GM12878 (cell line): ENCODE measurements around the gene SLC35C1. TPM values are rescaled to one million over a fixed set of nuclear protein-coding genes. Genes with fewer than 3 reads are reported as not detected.

ENCODE experiments used
- ATAC-seq: fragments of 200-7000 bp; cut with Tn5 transposase; 3 replicates; pipeline ENCODE4 v1.9.1; 2020; ENCODE audit warnings: mild to moderate bottlenecking, moderate library complexity
- BruUV-seq: library from RNA; stranded (reverse); fragments of 400-500 nt; replicated peaks from 2 replicates; lab custom pipeline; 2021; lab: Mats Ljungman, UMichigan
- CTCF ChIA-PET: fragments of 300-600 bp; sonication (Branson Sonifier 250); formaldehyde crosslinking; extraction: SDS; loops from one replicate; lab custom pipeline; 2021; ENCODE audit warnings: inconsistent platforms; lab: Yijun Ruan, JAX
- POLR2A ChIA-PET: fragments of 350-600 bp; formaldehyde crosslinking; extraction: SDS; loops from one replicate; lab custom pipeline; 2021; ENCODE audit warnings: inconsistent platforms; lab: Charles Lee
- RAD21 ChIA-PET: fragments of 300-600 bp; sonication (Branson Sonifier 250); formaldehyde crosslinking; loops from one replicate; lab custom pipeline; 2023; ENCODE audit warnings: antibody characterized with exemption; ENCODE audit not compliant: unreplicated experiment; lab: Charles Lee
- SMC1A ChIA-PET: fragments of 300-600 bp; sonication (Branson Sonifier 250); formaldehyde crosslinking; loops from one replicate; lab custom pipeline; 2023; ENCODE audit not compliant: unreplicated experiment, uncharacterized antibody; lab: Charles Lee
- DNase-seq: peaks from one replicate; pipeline ENCODE4 v3.0.0-alpha.2; 2011; ENCODE audit warnings: low read depth, low spot score
- FAIRE-seq: peaks from 3 replicates; lab custom pipeline; 2011; peaks lifted over from hg19 to GRCh38; lab: Jason Lieb, UNC
- H2AFZ ChIP-seq: 2 replicates; pipeline ENCODE4 v1.6.0; 2011; ENCODE audit warnings: low read depth, low read length, control low read depth; ENCODE audit not compliant: control insufficient read depth
- H3K27ac ChIP-seq: 2 replicates; pipeline ENCODE4 v1.5.1; 2011; ENCODE audit warnings: control low read depth; ENCODE audit not compliant: control insufficient read depth, insufficient read depth
- H3K27me3 ChIP-seq, 2 experiments: replicated peaks in 1 of 2; 2 replicates each; pipeline versions ENCODE4 v1.6.0 to v1.6.1; 2011; ENCODE audit warnings: low read length in 1 of 2; ENCODE audit not compliant: control insufficient read depth in 2 of 2, insufficient read depth in 2 of 2
- H3K36me3 ChIP-seq, 2 experiments: 2 replicates each; pipeline ENCODE4 v1.5.1; 2011; ENCODE audit warnings: low read length in 1 of 2; ENCODE audit not compliant: control insufficient read depth in 2 of 2, insufficient read depth in 2 of 2
- H3K4me1 ChIP-seq: 2 replicates; pipeline ENCODE4 v1.6.1; 2011; ENCODE audit warnings: mild to moderate bottlenecking, low read length, moderate library complexity, mixed read lengths; ENCODE audit not compliant: control insufficient read depth, insufficient read depth
- H3K4me2 ChIP-seq: 2 replicates; pipeline ENCODE4 v1.6.0; 2011; ENCODE audit warnings: control low read depth; ENCODE audit not compliant: control insufficient read depth, insufficient read depth
- H3K4me3 ChIP-seq: fragments of 200-600 bp; sonication (generic); 2 replicates; pipeline ENCODE4 v1.5.1; 2016
- H3K79me2 ChIP-seq: 2 replicates; pipeline ENCODE4 v1.6.0; 2011; ENCODE audit warnings: low read length; ENCODE audit not compliant: control insufficient read depth, insufficient read depth
- H3K9ac ChIP-seq: 2 replicates; pipeline ENCODE4 v1.8.0; 2011; ENCODE audit warnings: low read length, control low read depth, mixed read lengths; ENCODE audit not compliant: control insufficient read depth, insufficient read depth
- H3K9me3 ChIP-seq: replicated peaks from 3 replicates; pipeline ENCODE4 v1.5.1; 2011; ENCODE audit warnings: mild to moderate bottlenecking, low read length; ENCODE audit not compliant: control insufficient read depth, insufficient read depth
- H4K20me1 ChIP-seq: 2 replicates; pipeline ENCODE4 v1.6.0; 2011; ENCODE audit not compliant: control insufficient read depth, insufficient read depth
- ATF3 ChIP-seq: IDR thresholded peaks from 2 replicates; pipeline ENCODE4 v1.6.1; 2011; ENCODE audit warnings: low read depth, mild to moderate bottlenecking, low read length, moderate library complexity, borderline replicate concordance; ENCODE audit errors: extremely low read depth
- BRCA1 ChIP-seq: IDR thresholded peaks from 2 replicates; pipeline ENCODE4 v1.6.1; 2011; ENCODE audit warnings: low read depth, low read length, improper control_type of control experiment
- CBFB ChIP-seq: IDR thresholded peaks from 2 replicates; pipeline ENCODE4 v1.6.1; 2016; ENCODE audit warnings: antibody characterized with exemption, low read depth
- CBX3 ChIP-seq: fragments of 200-600 bp; sonication (generic); IDR thresholded peaks from 2 replicates; pipeline ENCODE4 v1.6.1; 2016; ENCODE audit warnings: low read depth, borderline replicate concordance
- EZH2 ChIP-seq: IDR thresholded peaks from 2 replicates; pipeline ENCODE4 v1.6.1; 2012; ENCODE audit warnings: low read depth, mild to moderate bottlenecking, control low read depth, inconsistent platforms, low read length, borderline replicate concordance; ENCODE audit not compliant: control insufficient read depth
- GATAD2B ChIP-seq: fragments of 450-650 bp; conservative IDR thresholded peaks from 2 replicates; pipeline ENCODE4 v1.6.1; 2017; ENCODE audit warnings: low read depth, mild to moderate bottlenecking, moderate library complexity
- LARP7 ChIP-seq: fragments of 450-650 bp; IDR thresholded peaks from 2 replicates; pipeline ENCODE4 v1.6.1; 2017; ENCODE audit warnings: mild to moderate bottlenecking
- MTA2 ChIP-seq: fragments of 450-650 bp; IDR thresholded peaks from 2 replicates; pipeline ENCODE4 v1.6.1; 2016; ENCODE audit warnings: low read depth, mild to moderate bottlenecking, moderate library complexity
- NR2C2 ChIP-seq: IDR thresholded peaks from 2 replicates; pipeline ENCODE4 v1.6.1; 2011; ENCODE audit warnings: borderline replicate concordance, low read depth; ENCODE audit not compliant: control insufficient read depth, insufficient read length
- PKNOX1 ChIP-seq: fragments of 450-650 bp; IDR thresholded peaks from 2 replicates; pipeline ENCODE4 v1.6.1; 2016; ENCODE audit warnings: mild to moderate bottlenecking
- PRDM15 ChIP-seq: fragments of 450-650 bp; formaldehyde crosslinking; IDR thresholded peaks from 2 replicates; pipeline ENCODE4 v1.4.0; 2020; ENCODE audit warnings: mild to moderate bottlenecking, moderate library complexity
- RUNX3 ChIP-seq: IDR thresholded peaks from 2 replicates; pipeline ENCODE4 v1.6.1; 2012; ENCODE audit warnings: low read length, inconsistent platforms
- SMC3 ChIP-seq: IDR thresholded peaks from 2 replicates; pipeline ENCODE4 v1.6.1; 2011; ENCODE audit warnings: low read length, improper control_type of control experiment, borderline replicate concordance
- TAF1 ChIP-seq: IDR thresholded peaks from 2 replicates; pipeline ENCODE4 v1.6.1; 2011; ENCODE audit warnings: mild to moderate bottlenecking, low read depth, low read length, borderline replicate concordance
- TBL1XR1 ChIP-seq: IDR thresholded peaks from 2 replicates; pipeline ENCODE4 v1.6.1; 2012; ENCODE audit warnings: low read depth, low read length, improper control_type of control experiment
- TCF7 ChIP-seq: IDR thresholded peaks from 2 replicates; pipeline ENCODE4 v1.6.1; 2014; ENCODE audit warnings: antibody characterized with exemption, borderline replicate concordance
- WGBS: methylation state at CpG from one replicate; pipeline ENCODE4 v1.1.6; 2016; ENCODE audit warnings: low lambda C conversion rate; ENCODE audit not compliant: insufficient replicate concordance, insufficient coverage; ENCODE audit errors: missing lambda C conversion rate; 5-methylcytosine and 5-hydroxymethylcytosine counted together
- in situ Hi-C: fragments of 300-500 bp; cut with MboI; formaldehyde crosslinking; loops from 9 replicates; pipeline ENCODE4 v1.14.3; 2018; ENCODE audit warnings: mixed read lengths
- intact Hi-C: fragments of 100-400 bp; cut with micrococcal nuclease; formaldehyde crosslinking; loops from one replicate; pipeline ENCODE4 v1.14.2; 2022; ENCODE audit not compliant: unreplicated experiment
- polyA plus RNA-seq, 11 experiments: library from polyadenylated mRNA; depleted of rRNA in 4 of 11; unstranded in 6 of 11; stranded (reverse) in 5 of 11; fragments of >200 nt; fragmentation: Nextera tagmentation in 4 of 11; fragmentation: Illumina TruSeq in 1 of 11; extraction: Ambion mirVana in 4 of 11; extraction: Trizol in 1 of 11; gene quantifications; 1 replicate in 1 of 11; 2 replicates in 10 of 11; pipeline versions ENCODE4 v1.2.1 to v1.2.3, GENCODE V29; 2011 to 2016; ENCODE audit warnings: inconsistent platforms in 2 of 11, missing spikeins in 2 of 11, low read depth in 1 of 11
- total RNA-seq, 4 experiments: library from RNA; depleted of rRNA in 3 of 4; stranded (reverse); fragments of >200 nt in 3 of 4; fragmentation: Illumina TruSeq in 1 of 4; extraction: Trizol in 1 of 4; gene quantifications; 2 replicates each; pipeline versions ENCODE4 v1.2.1 to v1.2.3, GENCODE V29; 2013 to 2021
- TF ChIP-seq, protein P1 (sequence below): IDR thresholded peaks from 2 replicates; pipeline ENCODE4 v1.6.1; 2012; ENCODE audit warnings: mild to moderate bottlenecking, low read depth, low read length

The SLC35C1 gene
- total and polyA plus RNA-seq, 10 of the 15 experiments (the other 5 are each of a cell fraction or from before 2014, with no cell fraction given): 0.55 to 9.7 (median 4.3) TPM

DNA sequence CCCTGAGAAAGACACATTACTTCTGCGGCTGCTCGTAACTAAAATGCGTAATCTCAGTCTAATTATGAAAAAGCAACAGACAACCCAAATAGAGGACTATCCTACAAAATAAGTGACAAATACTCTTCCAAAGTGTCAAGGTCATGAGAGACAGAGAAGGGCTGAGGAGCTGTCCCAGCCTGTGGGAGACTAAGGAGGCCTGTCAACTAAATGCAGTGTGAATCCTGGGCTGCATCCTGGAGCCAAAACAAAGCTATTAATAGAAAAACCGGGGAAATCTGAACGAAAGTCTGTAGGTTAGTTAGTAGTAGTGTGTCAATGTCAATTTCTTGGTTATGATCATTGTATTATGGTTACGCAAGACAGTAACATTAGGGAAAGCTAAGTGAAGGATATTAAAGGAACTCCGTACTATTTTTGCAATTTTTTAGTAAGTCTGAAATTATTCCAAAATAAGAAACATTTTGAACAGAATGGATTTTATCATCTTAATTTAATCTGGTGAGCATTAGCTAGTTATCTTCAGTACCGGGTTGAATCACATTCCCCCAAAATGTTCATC is 39.8 kb upstream of the SLC35C1 start:
- SMC1A ChIA-PET: no interaction called here
- no peaks in the 10 kb centered on the region for H4K20me1 ChIP-seq
- H3K27me3 ChIP-seq: peaks cover 0 to 2% of the 10 kb centered on the region in 2 experiments; a peak in 2 of 4 replicates
- DNase-seq (no peak), ATAC-seq (no peak), FAIRE-seq (no peak)
- H3K4me1 ChIP-seq: no peaks in the 10 kb centered on the region
- H3K9ac ChIP-seq: no peak overlapping the region
- H3K79me2 ChIP-seq: no peaks in the 10 kb centered on the region
- RAD21 ChIA-PET: no interaction called here
- CTCF ChIA-PET: no interaction called here
- POLR2A ChIA-PET: no interaction called here
- H3K36me3 ChIP-seq: no peaks in the 10 kb centered on the region
- in situ Hi-C loops (no loop called here), intact Hi-C loops (no loop called here)
- no peak overlapping the region for H3K27ac ChIP-seq
- BruUV-seq: no TSS peak
- no peak overlapping the region for H3K4me3 ChIP-seq
- H2AFZ ChIP-seq: no peak overlapping the region
- 48% methylated on average over 8 of the region's 8 CpGs for WGBS
- H3K4me2 ChIP-seq: no peak overlapping the region
- no peaks in the 10 kb centered on the region for H3K9me3 ChIP-seq
- TF ChIP-seq NR2C2 (no peak), TBL1XR1 (no peak), GATAD2B (no peak), MTA2 (no peak), PRDM15 (CRISPR knock-in tag) (no peak), CBFB (no peak), EZH2 (no peak), RUNX3 (no peak), LARP7 (no peak), PKNOX1 (no peak), CBX3 (no peak), BRCA1 (no peak), SMC3 (no peak), TCF7 (no peak), ATF3 (no peak), TAF1 (no peak)
- TF ChIP-seq, protein P1, sequence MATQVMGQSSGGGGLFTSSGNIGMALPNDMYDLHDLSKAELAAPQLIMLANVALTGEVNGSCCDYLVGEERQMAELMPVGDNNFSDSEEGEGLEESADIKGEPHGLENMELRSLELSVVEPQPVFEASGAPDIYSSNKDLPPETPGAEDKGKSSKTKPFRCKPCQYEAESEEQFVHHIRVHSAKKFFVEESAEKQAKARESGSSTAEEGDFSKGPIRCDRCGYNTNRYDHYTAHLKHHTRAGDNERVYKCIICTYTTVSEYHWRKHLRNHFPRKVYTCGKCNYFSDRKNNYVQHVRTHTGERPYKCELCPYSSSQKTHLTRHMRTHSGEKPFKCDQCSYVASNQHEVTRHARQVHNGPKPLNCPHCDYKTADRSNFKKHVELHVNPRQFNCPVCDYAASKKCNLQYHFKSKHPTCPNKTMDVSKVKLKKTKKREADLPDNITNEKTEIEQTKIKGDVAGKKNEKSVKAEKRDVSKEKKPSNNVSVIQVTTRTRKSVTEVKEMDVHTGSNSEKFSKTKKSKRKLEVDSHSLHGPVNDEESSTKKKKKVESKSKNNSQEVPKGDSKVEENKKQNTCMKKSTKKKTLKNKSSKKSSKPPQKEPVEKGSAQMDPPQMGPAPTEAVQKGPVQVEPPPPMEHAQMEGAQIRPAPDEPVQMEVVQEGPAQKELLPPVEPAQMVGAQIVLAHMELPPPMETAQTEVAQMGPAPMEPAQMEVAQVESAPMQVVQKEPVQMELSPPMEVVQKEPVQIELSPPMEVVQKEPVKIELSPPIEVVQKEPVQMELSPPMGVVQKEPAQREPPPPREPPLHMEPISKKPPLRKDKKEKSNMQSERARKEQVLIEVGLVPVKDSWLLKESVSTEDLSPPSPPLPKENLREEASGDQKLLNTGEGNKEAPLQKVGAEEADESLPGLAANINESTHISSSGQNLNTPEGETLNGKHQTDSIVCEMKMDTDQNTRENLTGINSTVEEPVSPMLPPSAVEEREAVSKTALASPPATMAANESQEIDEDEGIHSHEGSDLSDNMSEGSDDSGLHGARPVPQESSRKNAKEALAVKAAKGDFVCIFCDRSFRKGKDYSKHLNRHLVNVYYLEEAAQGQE: no peak
